Adipocyte (in vitro differentiated cells): Measurements from ENCODE around the gene RUVBL2.
"Not testable (repeated sequence)": the region's sequence is repeated elsewhere in the genome, so short reads cannot be mapped to it uniquely, and the experiment has no call there.

ENCODE experiments used
- DNase-seq: peaks from one replicate; pipeline ENCODE4 v3.0.0-alpha.2; 2015; ENCODE audit warnings: low read depth
- H3K27me3 ChIP-seq: replicated peaks from 2 replicates; pipeline ENCODE4 v1.7.0; 2013; ENCODE audit warnings: mild to moderate bottlenecking, low read length, moderate library complexity; ENCODE audit not compliant: control insufficient read depth, insufficient read depth
- H3K36me3 ChIP-seq: 2 replicates; pipeline ENCODE4 v1.7.0; 2013; ENCODE audit warnings: low read length, mild to moderate bottlenecking, moderate library complexity; ENCODE audit not compliant: control insufficient read depth, insufficient read depth, severe bottlenecking
- H3K4me1 ChIP-seq: 2 replicates; pipeline ENCODE4 v1.7.0; 2013; ENCODE audit warnings: mild to moderate bottlenecking, low read length, moderate library complexity; ENCODE audit not compliant: control insufficient read depth, insufficient read depth
- H3K4me3 ChIP-seq: 2 replicates; pipeline ENCODE4 v1.7.0; 2013; ENCODE audit warnings: mild to moderate bottlenecking, low read length, moderate library complexity
- H3K9ac ChIP-seq: 2 replicates; pipeline ENCODE4 v1.7.0; 2013; ENCODE audit warnings: mild to moderate bottlenecking, low read length, moderate library complexity
- H3K9me3 ChIP-seq: 2 replicates; pipeline ENCODE4 v1.7.0; 2013; ENCODE audit warnings: mild to moderate bottlenecking, low read length, moderate library complexity; ENCODE audit not compliant: control insufficient read depth

The RUVBL2 gene

DNA sequence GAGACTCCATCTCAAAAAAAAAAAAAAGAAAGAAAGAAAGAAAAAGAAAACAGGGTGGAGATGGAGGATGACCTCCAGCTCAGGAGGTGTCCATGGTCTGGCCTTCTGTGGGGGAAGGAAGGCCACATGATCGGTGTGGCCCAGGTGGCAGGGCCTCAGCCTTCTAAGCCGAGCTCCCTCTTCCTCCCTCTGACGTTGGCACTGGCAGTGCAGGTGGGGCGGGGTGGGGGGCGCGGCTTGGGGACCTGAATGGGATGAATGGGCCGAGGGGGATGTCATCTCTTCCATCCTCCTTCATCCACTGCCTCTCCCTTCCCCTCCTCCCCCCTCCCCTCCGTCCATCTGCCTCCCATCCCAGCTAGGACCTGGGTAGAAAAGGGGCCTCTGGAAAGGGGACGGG lies 46.0 kb downstream of the RUVBL2 start:
- not testable (repeated sequence) for H3K36me3 ChIP-seq, H3K27me3 ChIP-seq, H3K9me3 ChIP-seq, H3K4me3 ChIP-seq, DNase-seq, H3K9ac ChIP-seq, H3K4me1 ChIP-seq

DNA sequence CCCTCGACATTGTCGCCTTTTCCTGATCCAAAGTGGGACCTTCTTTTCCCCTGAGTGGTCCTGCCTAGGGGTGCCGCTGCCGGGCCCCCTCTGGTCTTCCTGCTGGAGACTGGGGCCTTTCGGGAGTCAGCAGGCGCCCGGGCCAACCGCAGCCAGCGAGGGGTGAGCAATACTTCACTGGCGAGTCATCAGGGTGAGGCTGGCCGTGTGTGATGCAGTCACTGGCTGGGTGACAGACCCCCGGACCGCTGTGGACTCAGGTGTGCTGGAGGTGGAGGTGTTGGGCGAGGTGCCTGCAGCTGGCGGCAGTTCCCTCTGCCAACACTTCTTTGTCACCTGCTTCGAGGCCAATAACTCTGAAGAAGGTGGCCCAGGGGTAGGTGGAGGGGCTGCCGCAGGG lies 48.5 kb downstream of the RUVBL2 start:
- no peaks in the 10 kb centered on the region for H3K4me1 ChIP-seq
- no peak overlapping the region for H3K4me3 ChIP-seq
- H3K9ac ChIP-seq, result no peak overlapping the region
- DNase-seq, result no peak
- no peaks in the 10 kb centered on the region for H3K9me3 ChIP-seq
- no peaks in the 10 kb centered on the region for H3K36me3 ChIP-seq
- H3K27me3 ChIP-seq, result no peaks in the 10 kb centered on the region

DNA sequence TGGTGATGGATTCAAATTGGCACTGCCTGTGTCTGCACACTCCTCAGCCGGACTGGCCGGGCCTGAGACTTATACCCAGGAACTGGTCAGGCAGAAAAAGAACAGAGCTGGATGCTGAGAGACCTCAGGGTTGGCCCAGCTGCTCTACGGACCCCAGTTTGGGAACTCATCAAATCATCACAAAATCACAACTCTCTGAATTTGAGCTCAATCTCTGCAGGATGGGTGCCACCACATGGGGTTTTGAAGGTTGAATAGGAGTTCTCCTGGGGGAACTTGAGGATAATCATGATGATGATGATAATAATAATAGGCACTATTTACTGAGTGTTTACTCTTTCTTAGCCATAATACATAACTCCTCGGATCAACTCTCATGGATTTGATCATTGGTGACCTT lies 49.0 kb downstream of the RUVBL2 start:
- H3K4me1 ChIP-seq, H3K9me3 ChIP-seq, H3K9ac ChIP-seq, H3K27me3 ChIP-seq, H3K4me3 ChIP-seq, DNase-seq, H3K36me3 ChIP-seq: not testable (repeated sequence)

DNA sequence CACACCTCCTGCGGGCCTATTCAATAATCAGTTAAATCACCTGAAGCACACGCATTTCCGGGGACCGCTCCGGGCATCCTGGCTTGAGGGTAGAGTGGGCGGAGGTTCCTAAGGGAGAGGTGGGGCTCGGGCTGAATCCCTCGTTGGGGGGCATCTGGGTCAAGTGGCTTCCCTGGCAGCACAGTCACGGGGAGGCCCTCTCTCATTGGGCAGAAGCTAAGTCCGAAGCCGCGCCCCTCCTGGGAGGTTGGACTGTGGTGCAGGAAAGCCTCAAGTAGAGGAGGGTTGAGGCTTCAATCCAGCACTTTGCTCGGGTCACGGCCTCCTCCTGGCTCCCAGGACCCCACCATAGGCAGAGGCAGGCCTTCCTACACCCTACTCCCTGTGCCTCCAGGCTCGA lies 49.9 kb downstream of the RUVBL2 start, which contains the start of gene CGB5:
Gene CGB5 (plus strand): TSS at position 301 of the 400 bp plus-strand sequence. CDS start 362 bp downstream, outside the sequence.
- not testable (repeated sequence) for H3K4me3 ChIP-seq, H3K27me3 ChIP-seq, H3K9ac ChIP-seq, DNase-seq, H3K4me1 ChIP-seq, H3K36me3 ChIP-seq, H3K9me3 ChIP-seq

DNA sequence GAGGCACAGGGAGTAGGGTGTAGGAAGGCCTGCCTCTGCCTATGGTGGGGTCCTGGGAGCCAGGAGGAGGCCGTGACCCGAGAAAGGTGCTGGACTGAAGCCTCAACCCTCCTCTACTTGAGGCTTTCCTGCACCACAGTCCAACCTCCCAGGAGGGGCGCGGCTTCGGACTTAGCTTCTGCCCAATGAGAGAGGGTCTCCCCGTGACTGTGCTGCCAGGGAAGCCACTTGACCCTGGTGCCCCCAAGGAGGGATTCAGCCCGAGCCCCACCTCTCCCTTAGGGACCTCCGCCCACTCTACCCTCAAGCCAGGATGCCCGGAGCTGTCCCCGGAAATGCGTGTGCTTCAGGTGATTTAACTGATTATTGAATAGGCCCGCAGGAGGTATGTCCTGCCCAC lies 55.3 kb downstream of the RUVBL2 start, which contains the start of gene CGB8:
Gene CGB8 (minus strand): TSS at position 101 of the 400 bp plus-strand sequence. CDS start 372 bp downstream, outside the sequence.
- H3K4me1 ChIP-seq, H3K9ac ChIP-seq, DNase-seq, H3K36me3 ChIP-seq, H3K4me3 ChIP-seq, H3K9me3 ChIP-seq, H3K27me3 ChIP-seq: not testable (repeated sequence)

DNA sequence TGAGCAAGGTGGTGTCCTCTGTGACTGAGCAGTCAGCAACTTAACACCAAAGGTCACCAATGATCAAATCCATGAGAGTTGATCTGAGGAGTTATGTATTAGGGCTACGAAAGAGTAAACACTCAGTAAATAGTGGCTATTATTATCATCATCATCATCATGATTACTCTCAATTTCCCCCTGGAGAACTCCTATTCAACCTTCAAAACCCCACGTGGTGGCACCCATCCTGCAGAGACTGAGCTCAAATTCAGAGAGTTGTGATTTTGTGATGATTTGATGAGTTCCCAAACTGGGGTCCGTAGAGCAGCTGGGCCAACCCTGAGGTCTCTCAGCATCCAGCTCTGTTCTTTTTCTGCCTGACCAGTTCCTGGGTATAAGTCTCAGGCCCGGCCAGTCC lies 56.1 kb downstream of the RUVBL2 start:
- not testable (repeated sequence) for H3K36me3 ChIP-seq, H3K27me3 ChIP-seq, H3K4me3 ChIP-seq, H3K4me1 ChIP-seq, DNase-seq, H3K9ac ChIP-seq, H3K9me3 ChIP-seq

DNA sequence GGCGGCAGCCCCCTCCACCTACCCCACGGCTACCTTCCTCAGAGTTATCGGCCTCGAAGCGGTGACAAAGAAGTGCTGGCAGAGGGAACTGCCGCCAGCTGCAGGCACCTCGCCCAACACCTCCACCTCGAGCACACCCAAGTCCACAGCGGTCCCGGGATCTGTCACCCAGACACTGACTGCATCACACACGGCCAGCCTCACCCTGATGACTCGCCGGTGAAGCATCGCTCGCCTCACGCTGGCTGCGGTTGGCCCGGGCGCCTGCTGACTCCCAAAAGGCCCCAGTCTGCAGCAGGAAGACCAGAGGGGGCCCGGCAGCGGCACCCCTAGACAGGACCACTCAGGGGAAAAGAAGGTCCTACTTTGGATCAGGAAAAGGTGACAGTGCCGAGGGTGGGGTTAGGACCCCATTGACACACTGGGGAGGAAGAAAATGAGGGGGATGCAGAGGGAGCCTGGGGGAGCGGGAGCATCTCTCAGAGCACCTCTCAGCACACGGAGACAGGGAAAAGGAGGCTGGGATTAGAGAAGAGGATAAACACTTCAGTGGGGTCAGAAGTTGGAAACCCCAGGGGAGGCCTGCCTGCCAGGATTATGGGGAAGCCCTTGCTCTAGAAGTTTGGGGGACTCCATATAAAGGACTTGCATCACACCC lies 56.8 kb downstream of the RUVBL2 start:
- H3K4me1 ChIP-seq, H3K9me3 ChIP-seq, H3K4me3 ChIP-seq, H3K36me3 ChIP-seq, DNase-seq, H3K9ac ChIP-seq, H3K27me3 ChIP-seq: not testable (repeated sequence)

DNA sequence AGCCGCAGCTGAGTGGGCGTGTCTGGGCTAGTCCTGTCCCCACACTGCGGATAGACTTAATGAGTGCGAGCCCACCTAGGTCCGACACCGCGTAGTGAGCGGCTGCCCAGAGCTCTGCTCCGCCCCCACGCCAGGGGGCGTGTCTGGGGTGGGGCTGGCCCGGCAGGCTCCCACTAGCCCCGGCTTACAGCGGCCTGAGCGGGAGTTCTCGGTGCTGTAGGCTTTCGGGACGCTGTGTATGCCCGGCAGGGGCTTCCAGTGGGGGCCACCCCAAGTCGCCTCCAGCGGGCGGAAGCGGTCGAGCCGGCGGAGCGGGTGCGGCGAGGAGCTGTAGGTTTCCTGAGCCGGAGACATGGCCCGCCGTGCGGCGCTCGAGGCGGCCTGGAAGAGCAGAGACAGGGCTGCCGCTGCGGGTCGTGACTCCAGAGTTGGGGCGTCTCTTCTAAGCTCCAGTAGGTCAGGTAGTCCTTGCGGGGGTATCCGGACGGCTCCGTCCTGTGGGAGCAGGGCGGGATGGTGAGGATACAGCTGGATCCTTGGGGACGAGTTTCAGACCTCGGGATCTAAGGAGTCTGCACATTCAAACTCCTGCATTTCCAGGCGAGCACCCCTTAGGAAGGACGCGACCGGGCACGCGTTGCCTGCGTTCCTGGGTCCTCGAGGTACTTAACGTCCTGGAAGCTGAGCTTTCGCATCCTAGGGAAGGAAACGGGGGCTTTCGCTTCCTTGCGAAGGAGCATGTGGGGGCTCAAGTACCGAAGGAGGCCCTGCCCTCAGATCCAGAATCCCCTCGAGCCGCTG lies 62.6 kb downstream of the RUVBL2 start:
- Histone ChIP-seq H3K36me3 (no peaks in the 10 kb centered on the region), H3K4me3 (peak overlapping the region; percentile 78), H3K27me3 (peaks cover 25% of the 10 kb centered on the region), H3K9me3 (no peaks in the 10 kb centered on the region), H3K9ac (no peak overlapping the region), H3K4me1 (peaks cover 11% of the 10 kb centered on the region)
- DNase-seq, result peak; percentile 78

DNA sequence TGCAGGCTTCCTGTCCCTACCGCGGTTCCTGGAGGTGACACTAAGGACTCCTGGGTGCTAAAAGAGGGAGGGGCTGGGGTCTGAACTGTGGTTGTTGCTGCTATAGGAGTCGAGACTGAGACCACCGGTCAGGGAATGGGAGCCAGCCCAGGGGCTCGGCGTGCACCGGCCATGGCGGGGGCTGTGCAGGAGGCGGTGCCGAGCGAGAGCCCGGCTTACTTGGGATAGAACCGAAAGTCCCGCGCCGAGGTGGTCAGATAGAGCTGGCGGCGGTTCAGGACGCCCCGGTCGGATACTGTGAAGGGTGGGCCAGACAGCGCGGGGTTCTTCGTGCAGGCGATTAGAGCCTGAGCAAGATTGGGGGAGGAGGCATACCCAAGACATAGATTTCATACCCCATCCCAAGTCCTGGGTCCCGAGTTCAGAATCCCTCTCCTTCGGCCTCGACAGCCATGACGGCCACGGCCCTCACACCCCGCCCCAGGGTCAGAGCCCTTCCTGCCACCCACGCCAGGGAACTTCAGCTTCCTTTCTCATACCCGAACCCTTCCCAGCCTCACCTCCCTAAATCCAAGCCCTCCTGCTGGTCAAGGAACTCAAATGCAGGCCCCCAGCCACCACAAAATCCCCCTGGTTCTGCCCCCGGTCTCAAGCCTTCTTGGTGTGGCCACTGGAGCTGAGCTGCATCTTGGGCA lies 63.4 kb downstream of the RUVBL2 start:
- not testable (repeated sequence) for H3K9me3 ChIP-seq, DNase-seq, H3K9ac ChIP-seq, H3K36me3 ChIP-seq
- H3K4me1 ChIP-seq, result peaks cover 11% of the 10 kb centered on the region
- H3K27me3 ChIP-seq, result peaks cover 25% of the 10 kb centered on the region
- peak overlapping the region; percentile 78 for H3K4me3 ChIP-seq

DNA sequence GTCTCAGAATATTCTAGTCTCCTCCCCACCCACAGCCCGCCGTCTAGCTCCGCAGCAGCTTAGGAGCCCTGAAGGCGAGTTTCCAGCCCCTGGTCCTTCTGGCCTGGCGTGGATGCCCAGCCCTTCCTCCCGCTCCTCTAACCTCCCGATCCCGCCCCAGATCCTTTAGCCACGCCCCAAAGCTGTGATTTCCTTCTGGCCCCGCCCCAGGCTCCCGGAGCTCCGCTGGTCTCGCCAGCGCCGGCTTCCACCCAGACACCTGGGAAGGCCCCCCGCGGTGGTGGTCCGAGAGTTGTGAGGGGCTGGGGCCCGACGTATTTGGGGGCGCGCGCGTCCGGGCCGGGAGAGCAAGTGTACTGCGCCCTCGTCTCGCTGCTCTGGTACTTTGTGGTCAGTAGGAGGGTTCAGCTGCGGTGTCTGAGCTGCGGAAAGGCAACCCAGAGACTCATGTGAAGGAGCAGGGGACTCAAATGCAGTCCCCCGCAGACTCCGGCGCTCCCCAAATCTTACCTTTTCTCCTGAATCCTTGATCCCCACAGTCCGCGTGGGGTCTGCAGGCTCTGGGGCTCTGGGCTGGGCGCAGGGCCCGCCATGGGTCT lies 64.0 kb downstream of the RUVBL2 start, which contains the start of gene CGB7:
Gene CGB7 (minus strand): TSS at position 114 of the 599 bp plus-strand sequence. CDS start 2,374 bp downstream, outside the sequence.
- H3K4me1 ChIP-seq, result peaks cover 11% of the 10 kb centered on the region
- no peak within 1 kb of the TSS for H3K9ac ChIP-seq
- H3K36me3 ChIP-seq, result no peaks in the 10 kb centered on the region
- no peaks in the 10 kb centered on the region for H3K9me3 ChIP-seq
- peak within 1 kb of the TSS; percentile 78 for H3K4me3 ChIP-seq
- DNase-seq, result peak; percentile 74
- H3K27me3 ChIP-seq, result peaks cover 25% of the 10 kb centered on the region

DNA sequence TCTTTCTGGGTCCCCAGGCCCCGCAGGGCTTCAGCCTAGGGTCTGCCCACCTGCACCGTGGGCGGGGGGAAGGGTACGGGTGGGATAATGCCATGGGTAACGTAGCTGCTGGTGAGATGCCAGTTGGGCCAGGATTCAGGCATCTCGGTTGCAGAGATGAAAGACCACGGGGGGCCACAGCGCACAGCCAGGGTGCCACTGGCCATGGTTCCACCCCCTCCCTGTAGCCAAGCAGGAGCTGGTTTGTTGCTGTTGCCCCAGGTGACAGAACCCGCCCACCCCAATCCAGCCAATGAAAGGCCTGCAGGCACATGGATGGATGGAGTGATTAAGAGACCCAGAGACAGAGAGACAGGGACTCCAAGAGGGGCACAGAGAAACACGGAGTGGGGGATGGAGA lies 64.9 kb downstream of the RUVBL2 start:
- Histone ChIP-seq H3K9me3 (no peaks in the 10 kb centered on the region), H3K36me3 (no peaks in the 10 kb centered on the region), H3K9ac (no peak overlapping the region), H3K4me1 (peaks cover 11% of the 10 kb centered on the region), H3K27me3 (peaks cover 25% of the 10 kb centered on the region), H3K4me3 (no peak overlapping the region)
- no peak for DNase-seq
